ENCODE measurements around the gene SPATA20. TPM values are rescaled to one million over a fixed set of nuclear protein-coding genes. Genes with fewer than 3 reads are reported as not detected.

SPATA20 gene
- total and polyA plus RNA-seq, 4 donors: 15.6 to 42.4 (median 19.6) TPM

- Histone ChIP-seq H3K27ac (ENCODE audit: low read depth in 1 of 2, low read length in 2 of 2) (no peak overlapping the region), H3K9ac (ENCODE audit: low read depth in 1 of 2, low read length in 2 of 2) (no peak overlapping the region), H3K9me3 (ENCODE audit: control insufficient read depth in 4 of 4, low read length in 3 of 4) (no peaks in the 10 kb centered on the region), H3K4me3 (ENCODE audit: low read depth in 1 of 3, low read length in 3 of 3) (no peak overlapping the region), H3K4me1 (ENCODE audit: control insufficient read depth in 4 of 4, insufficient read depth in 4 of 4, low read length in 3 of 4) (peaks cover 0 to 5% (median 2%) of the 10 kb centered on the region in 4 donors), H3K27me3 (ENCODE audit: control insufficient read depth in 4 of 4, insufficient read depth in 4 of 4, low read length in 3 of 4) (peaks cover 0 to 6% (median 1%) of the 10 kb centered on the region in 4 donors), H3K36me3 (ENCODE audit: control insufficient read depth in 4 of 4, insufficient read depth in 3 of 4, low read depth in 1 of 4, low read length in 3 of 4) (no peaks in the 10 kb centered on the region)
- TF ChIP-seq GABPA (IDR thresholded peaks at IDR 0.05 in 1 of 2, conservative IDR thresholded peaks at IDR 0.05 in 1 of 2) (no peak), SP1 (IDR thresholded peaks at IDR 0.05) (no peak), CTCF (IDR thresholded peaks at IDR 0.05; ENCODE audit: low read depth, low read length, missing input control) (no peak), YY1 (IDR thresholded peaks at IDR 0.05) (no peak), ZBTB33 (IDR thresholded peaks at IDR 0.05) (no peak), ATF3 (IDR thresholded peaks at IDR 0.05) (no peak), EGR1 (IDR thresholded peaks at IDR 0.05; ENCODE audit: low read depth in 2 of 2) (no peak), NR2F2 (IDR thresholded peaks at IDR 0.05) (no peak), FOXA1 (IDR thresholded peaks at IDR 0.05) (no peak), FOXA2 (IDR thresholded peaks at IDR 0.05) (no peak)
- 47% methylated on average over 10 of the region's 10 CpGs for WGBS
- no peak for DNase-seq (ENCODE audit: low spot score)
These were observed 18.7 kb downstream of the SPATA20 start for GRCh38 chr17:50565402-50566350.

DNA sequence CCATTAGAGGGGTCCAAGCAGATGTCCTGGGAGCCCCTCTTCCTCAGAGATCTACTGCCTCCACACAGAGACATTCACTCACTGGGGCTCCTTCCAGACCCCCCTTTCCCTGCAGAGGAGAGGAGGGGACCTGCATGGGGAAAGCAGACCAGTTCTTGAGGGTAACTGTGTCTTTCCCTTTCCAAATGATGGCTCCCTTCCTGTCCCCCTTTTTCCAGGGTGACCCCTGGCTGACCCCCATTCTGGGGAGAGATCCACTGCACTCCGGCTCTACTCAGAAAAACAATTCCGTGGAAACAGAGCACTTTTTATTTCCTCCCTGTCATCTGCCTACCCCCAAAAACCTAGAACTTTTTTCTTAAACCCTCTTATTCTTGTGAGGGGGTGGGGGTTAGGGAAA lies 19.9 kb downstream of the SPATA20 start:
- TF ChIP-seq MAX (IDR thresholded peaks at IDR 0.05) (no peak), FOXA2 (IDR thresholded peaks at IDR 0.05) (no peak), RAD21 (IDR thresholded peaks at IDR 0.05) (no peak), FOXA1 (IDR thresholded peaks at IDR 0.05) (no peak), EGR1 (IDR thresholded peaks at IDR 0.05; ENCODE audit: low read depth in 2 of 2) (no peak), ZBTB33 (IDR thresholded peaks at IDR 0.05) (no peak), HNF4G (IDR thresholded peaks at IDR 0.05) (no peak), ATF3 (IDR thresholded peaks at IDR 0.05) (no peak), YY1 (IDR thresholded peaks at IDR 0.05) (no peak), CTCF (IDR thresholded peaks at IDR 0.05; ENCODE audit: low read depth, low read length, missing input control) (no peak)
- TF ChIP-seq, protein P1, sequence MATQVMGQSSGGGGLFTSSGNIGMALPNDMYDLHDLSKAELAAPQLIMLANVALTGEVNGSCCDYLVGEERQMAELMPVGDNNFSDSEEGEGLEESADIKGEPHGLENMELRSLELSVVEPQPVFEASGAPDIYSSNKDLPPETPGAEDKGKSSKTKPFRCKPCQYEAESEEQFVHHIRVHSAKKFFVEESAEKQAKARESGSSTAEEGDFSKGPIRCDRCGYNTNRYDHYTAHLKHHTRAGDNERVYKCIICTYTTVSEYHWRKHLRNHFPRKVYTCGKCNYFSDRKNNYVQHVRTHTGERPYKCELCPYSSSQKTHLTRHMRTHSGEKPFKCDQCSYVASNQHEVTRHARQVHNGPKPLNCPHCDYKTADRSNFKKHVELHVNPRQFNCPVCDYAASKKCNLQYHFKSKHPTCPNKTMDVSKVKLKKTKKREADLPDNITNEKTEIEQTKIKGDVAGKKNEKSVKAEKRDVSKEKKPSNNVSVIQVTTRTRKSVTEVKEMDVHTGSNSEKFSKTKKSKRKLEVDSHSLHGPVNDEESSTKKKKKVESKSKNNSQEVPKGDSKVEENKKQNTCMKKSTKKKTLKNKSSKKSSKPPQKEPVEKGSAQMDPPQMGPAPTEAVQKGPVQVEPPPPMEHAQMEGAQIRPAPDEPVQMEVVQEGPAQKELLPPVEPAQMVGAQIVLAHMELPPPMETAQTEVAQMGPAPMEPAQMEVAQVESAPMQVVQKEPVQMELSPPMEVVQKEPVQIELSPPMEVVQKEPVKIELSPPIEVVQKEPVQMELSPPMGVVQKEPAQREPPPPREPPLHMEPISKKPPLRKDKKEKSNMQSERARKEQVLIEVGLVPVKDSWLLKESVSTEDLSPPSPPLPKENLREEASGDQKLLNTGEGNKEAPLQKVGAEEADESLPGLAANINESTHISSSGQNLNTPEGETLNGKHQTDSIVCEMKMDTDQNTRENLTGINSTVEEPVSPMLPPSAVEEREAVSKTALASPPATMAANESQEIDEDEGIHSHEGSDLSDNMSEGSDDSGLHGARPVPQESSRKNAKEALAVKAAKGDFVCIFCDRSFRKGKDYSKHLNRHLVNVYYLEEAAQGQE (IDR thresholded peaks at IDR 0.05): no peak
- WGBS: 61% methylated on average over 2 of the region's 2 CpGs

More for the DNA sequence above, 19.9 kb downstream of the SPATA20 start:
- no peak overlapping the region for H3K27ac ChIP-seq (ENCODE audit: low read depth in 1 of 2, low read length in 2 of 2)
- H3K36me3 ChIP-seq (ENCODE audit: control insufficient read depth in 4 of 4, insufficient read depth in 3 of 4, low read depth in 1 of 4, low read length in 3 of 4): no peaks in the 10 kb centered on the region
- no peaks in the 10 kb centered on the region for H3K9me3 ChIP-seq (ENCODE audit: control insufficient read depth in 4 of 4, low read length in 3 of 4)
- H3K4me3 ChIP-seq (ENCODE audit: low read depth in 1 of 3, low read length in 3 of 3): no peak overlapping the region
- peaks cover 0 to 6% (median 1%) of the 10 kb centered on the region in 4 donors for H3K27me3 ChIP-seq (ENCODE audit: control insufficient read depth in 4 of 4, insufficient read depth in 4 of 4, low read length in 3 of 4)
- no peak overlapping the region for H3K9ac ChIP-seq (ENCODE audit: low read depth in 1 of 2, low read length in 2 of 2)
- no peaks in the 10 kb centered on the region for H3K4me1 ChIP-seq (ENCODE audit: control insufficient read depth in 4 of 4, insufficient read depth in 4 of 4, low read length in 3 of 4)
- no peak for DNase-seq (ENCODE audit: low spot score)
